Measurements from ENCODE around the gene FMNL2.
A peak's percentile ranks its signal among the peaks of the same experiment; 100 is the strongest.
"Not testable (repeated sequence)": the region's sequence is repeated elsewhere in the genome, so short reads cannot be mapped to it uniquely, and the experiment has no call there.

FMNL2 gene

GRCh38 chr2:152376385-152376784, 41.4 kb downstream of the FMNL2 start:
- DNase-seq = no peak

- DNase-seq = peak; percentile 41
Measured at GRCh38 chr2:152376968-152377367, 42.0 kb downstream of the FMNL2 start.

GRCh38 chr2:152379089-152379488, 44.1 kb downstream of the FMNL2 start:
- no peak for DNase-seq

- no peak for DNase-seq
Measured at GRCh38 chr2:152380261-152381055, 45.5 kb downstream of the FMNL2 start.

GRCh38 chr2:152383702-152384101, 48.7 kb downstream of the FMNL2 start:
- peak; percentile 77 for DNase-seq

GRCh38 chr2:152384992-152385391, 50.0 kb downstream of the FMNL2 start:
- no peak for DNase-seq

- DNase-seq = peak; percentile 77
Measured at GRCh38 chr2:152385650-152386049, 50.7 kb downstream of the FMNL2 start.

GRCh38 chr2:152386266-152386665, 51.3 kb downstream of the FMNL2 start:
- no peak for DNase-seq

GRCh38 chr2:152387041-152387440, 52.1 kb downstream of the FMNL2 start:
- no peak for DNase-seq

- not testable (repeated sequence) for DNase-seq
Measured at GRCh38 chr2:152388269-152388668, 53.3 kb downstream of the FMNL2 start.

- no peak for DNase-seq
Measured at GRCh38 chr2:152389483-152389882, 54.5 kb downstream of the FMNL2 start.

- no peak for DNase-seq
Measured at GRCh38 chr2:152390837-152391236, 55.9 kb downstream of the FMNL2 start.

GRCh38 chr2:152391318-152391717, 56.3 kb downstream of the FMNL2 start:
- DNase-seq = no peak

- no peak for DNase-seq
Measured at GRCh38 chr2:152393377-152393776, 58.4 kb downstream of the FMNL2 start.

GRCh38 chr2:152394326-152394725, 59.4 kb downstream of the FMNL2 start:
- DNase-seq = no peak

- DNase-seq = no peak
Measured at GRCh38 chr2:152395103-152395502, 60.1 kb downstream of the FMNL2 start.

GRCh38 chr2:152395572-152395971, 60.6 kb downstream of the FMNL2 start:
- no peak for DNase-seq

GRCh38 chr2:152396051-152396511, 61.1 kb downstream of the FMNL2 start:
- DNase-seq = peak; percentile 49

- peak; percentile 57 for DNase-seq
Measured at GRCh38 chr2:152396763-152397162, 61.8 kb downstream of the FMNL2 start.

GRCh38 chr2:152399003-152399402, 64.0 kb downstream of the FMNL2 start:
- no peak for DNase-seq

GRCh38 chr2:152400607-152401214, 65.7 kb downstream of the FMNL2 start:
- DNase-seq = no peak

GRCh38 chr2:152402780-152403759, 68.1 kb downstream of the FMNL2 start:
- no peak for DNase-seq

Measured in fibroblast of upper back skin (primary cell).